GM19452 (cell line): ENCODE results near the gene LPCAT3.

ENCODE experiments used
- ATAC-seq: cut with Tn5 transposase; IDR thresholded peaks from one replicate; pipeline ENCODE4 v1.9.1; 2021; ENCODE audit not compliant: unreplicated experiment

The LPCAT3 gene

DNA sequence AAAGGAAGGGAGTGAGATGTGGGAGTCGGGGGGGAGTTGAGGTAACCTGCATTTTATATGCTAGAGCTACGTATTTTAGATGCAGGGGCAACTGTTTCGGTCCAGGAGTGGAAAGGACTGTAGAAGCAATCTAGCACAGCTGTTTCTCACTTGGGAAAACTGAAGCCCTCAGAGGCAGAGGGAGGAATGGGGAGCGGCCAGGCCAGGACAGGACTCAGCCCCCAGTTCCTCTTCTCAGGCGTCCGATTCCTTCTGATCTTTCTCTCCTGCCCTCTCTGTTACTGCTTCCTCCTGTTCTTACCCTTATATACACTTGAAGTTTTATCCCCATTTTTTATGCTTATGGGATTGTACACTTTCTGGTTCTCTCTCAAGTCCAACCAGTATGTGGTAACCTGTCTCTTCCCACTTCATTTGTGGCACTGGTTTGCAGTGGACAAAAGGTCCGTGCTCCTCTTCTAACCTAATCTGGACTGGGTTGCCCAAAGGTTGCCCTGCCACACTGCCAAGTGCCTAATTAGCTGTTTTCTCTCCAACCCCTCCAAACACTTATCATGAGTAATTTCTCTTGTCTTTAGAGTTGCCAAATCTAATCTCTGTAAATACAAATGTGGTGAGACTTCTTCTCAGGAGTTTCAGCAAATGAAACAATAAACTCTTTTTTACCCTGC, 16.2 kb downstream of the LPCAT3 start:
- ATAC-seq = no peak

- ATAC-seq = no peak
These were observed 19.4 kb downstream of the LPCAT3 start for GRCh38 chr12:6998715-6999451.

- no peak for ATAC-seq
These were observed 22.2 kb downstream of the LPCAT3 start for GRCh38 chr12:6996040-6996441.

- no peak for ATAC-seq
These were observed 30.2 kb downstream of the LPCAT3 start for GRCh38 chr12:6987956-6988553.

DNA sequence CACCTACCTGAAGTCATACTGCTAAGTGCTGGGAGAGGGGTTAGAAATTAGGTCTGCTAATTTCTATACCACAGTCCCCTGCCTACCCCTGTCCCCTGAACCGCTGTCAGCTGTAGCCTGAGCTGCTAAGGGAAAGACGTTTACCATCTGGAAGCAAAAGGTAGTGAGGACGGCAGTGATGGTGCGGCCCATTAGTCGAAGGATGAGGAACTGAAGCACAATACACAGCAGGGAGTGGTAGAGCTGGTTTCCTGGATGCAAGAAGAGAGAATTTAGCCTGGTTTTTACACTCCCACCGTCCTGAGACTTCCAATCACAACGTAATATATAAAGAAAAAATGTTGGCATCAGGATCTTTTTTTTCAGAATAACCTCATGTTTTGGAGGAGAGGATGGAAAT, 35.7 kb downstream of the LPCAT3 start:
- ATAC-seq = no peak

- no peak for ATAC-seq
These were observed 36.9 kb downstream of the LPCAT3 start for GRCh38 chr12:6981152-6982052.

DNA sequence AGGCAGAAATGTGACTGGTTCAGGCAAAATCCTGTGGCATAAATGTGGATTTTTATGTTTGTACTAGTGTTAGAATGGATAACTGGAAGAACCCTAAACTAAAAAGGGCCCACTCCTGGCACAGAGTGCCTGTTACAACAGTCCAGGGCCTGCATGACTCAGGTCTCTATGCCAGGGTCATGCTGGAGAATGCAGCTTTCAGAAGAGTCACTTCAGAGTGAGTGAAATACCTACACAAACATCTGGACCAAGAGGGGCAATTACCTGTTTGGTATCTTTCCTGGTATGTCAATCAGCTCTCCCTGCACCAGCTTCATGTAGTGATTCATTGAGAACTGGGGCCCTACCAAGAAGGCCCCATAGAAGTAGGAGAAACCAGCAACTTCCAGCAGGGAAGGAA, 37.5 kb downstream of the LPCAT3 start:
- no peak for ATAC-seq

DNA sequence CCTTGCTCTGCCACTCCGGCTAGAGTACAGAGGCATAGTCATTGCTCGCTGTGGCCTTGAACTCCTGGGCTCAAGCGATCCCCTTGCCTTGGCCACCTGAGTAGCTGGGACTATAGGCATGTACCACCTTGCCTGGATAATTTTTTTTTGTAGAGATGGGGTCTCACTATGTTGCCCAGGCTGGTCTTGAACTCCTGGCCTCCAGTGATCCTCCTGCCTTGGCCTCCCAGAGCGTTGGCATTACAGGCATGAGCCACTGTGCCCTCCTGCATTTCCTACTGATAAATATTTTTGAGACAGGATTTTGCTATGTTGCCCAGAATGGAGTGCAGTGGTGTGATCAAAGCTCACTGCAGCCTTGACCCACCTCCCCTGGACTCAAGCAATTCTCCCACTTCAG, 38.2 kb downstream of the LPCAT3 start:
- ATAC-seq = no peak

GRCh38 chr12:6979453-6979852, 38.8 kb downstream of the LPCAT3 start:
- no peak for ATAC-seq

DNA sequence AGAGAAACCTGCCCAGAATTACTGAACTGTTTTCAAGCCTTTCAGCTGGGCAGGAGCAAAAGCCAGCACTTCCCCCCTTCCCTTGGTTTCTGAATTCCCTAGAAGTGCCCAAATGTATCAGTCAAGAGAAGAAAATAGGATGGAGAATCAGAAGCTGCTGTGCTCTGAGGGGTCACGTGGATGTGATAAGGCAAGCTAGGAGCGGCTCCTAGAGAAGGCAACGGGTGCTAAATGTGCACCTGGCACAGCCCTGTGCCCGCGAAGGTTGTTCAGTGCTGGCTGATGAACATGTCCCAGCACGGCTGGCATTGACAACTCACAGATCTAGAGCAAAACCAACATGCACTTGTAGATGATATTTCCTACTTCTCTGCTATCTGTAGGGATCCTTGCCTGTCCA, 39.3 kb downstream of the LPCAT3 start:
- ATAC-seq = no peak

DNA sequence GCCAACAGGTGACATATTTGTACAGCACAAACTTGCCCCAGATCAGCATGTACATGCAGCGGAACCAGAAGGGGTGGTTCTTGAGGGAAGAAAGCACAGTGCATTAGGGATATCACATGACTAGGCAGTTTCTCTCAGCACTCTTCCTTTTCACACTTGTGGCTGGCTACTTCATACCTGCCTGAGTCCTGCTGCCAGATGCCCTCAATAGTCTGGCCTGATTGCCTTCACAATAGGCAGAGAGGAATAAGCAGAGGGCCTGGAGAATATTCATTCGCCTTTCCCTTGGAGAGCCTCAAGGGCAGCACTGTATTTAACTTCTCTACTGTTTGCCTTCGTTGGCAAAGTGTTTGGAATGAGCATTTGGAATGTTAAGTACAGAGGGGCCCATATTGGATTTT, 39.7 kb downstream of the LPCAT3 start:
- ATAC-seq = no peak

- ATAC-seq = no peak
These were observed 40.1 kb downstream of the LPCAT3 start for GRCh38 chr12:6978188-6978587.

GRCh38 chr12:6977653-6978052, 40.6 kb downstream of the LPCAT3 start:
- ATAC-seq = no peak

GRCh38 chr12:6975297-6976032, 42.8 kb downstream of the LPCAT3 start:
- no peak for ATAC-seq

DNA sequence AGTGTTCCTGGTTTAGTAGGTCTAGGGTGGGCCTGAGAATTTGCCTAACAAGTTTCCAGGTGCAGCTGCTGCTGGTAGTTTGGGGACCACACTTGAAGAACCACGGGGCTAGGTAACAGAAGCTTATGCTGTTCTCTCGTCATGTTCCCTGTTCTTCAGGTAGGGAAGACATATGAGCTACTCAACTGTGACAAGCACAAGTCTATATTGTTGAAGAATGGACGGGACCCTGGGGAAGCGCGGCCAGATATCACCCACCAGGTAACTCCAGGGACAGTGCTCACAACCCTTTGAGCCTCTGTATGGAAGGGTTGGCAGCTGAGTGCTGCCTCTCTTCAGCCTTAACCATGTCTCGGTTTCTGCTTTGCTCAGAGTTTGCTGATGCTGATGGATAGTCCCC, 44.1 kb downstream of the LPCAT3 start:
- no peak for ATAC-seq

DNA sequence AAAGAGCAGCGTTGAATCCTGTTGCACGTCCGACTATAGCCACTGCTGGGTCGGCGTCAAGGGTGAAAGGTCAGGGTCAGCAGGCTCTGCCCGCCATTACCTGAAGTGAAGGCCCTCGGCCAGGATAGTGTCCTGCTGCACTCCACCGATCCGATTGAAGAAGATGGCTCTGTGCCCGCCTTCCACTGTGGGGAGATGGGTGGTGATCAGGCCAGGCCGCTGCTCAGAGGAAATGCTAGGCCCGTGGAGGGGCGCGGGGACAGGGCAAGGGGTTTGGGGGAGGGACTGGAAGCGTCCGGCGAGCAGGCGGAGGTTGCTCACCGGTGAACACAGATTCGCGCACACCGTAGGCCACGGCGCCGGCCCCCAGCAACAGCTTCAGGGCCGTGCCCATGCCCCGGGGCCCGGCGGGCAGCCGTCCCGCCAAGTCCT, 48.2 kb downstream of the LPCAT3 start:
- no peak for ATAC-seq

DNA sequence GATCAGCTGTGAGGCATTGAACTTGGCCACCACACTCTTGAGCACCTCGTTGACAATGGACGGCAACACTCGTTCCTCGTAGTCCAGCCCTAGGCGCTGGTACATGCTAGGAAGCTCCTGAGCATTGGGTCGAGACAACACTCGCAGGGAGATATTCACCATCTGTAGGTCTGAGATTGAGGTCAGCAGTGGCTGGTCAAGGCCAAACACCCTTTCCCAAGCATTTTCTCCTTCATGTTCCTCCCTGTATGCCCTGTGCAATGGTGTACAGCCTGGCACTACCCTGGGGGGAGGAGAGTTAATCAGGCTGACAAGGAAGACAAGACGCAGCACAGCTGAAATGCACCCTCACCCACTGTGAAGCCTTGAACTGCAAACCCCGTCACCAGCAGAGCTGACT, 49.9 kb downstream of the LPCAT3 start:
- no peak for ATAC-seq

DNA sequence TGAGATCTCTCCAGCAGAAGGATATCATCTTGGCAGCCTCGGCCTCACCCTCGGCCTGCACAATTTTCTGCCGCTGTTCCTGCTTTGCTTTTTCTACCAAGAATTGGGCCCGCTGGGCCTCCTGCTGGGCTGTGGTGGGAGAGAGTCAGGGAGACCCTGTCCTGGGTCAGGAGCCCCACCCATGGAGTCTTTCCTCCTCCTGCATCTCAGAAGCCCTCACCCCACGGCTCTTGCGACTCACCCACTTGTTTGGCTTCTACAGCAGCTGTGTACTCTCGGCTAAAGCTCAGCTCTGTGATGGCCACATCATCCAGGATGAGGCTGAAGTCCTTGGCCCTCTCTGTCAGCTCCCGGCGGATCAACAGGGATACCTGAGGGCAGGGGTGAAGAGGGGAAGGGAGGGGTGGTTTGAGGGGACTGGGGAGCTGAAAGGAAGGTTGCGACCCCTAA, 50.6 kb downstream of the LPCAT3 start:
- no peak for ATAC-seq

GRCh38 chr12:6966351-6966750, 51.9 kb downstream of the LPCAT3 start:
- ATAC-seq = no peak

GRCh38 chr12:6965714-6966113, 52.6 kb downstream of the LPCAT3 start:
- no peak for ATAC-seq
